ENCODE results near the gene APLN.

The APLN gene

GRCh38 chrX:129631849-129632248 lies 22.9 kb downstream of the APLN start:
- DNase-seq (ENCODE audit: low read depth) = no peak
- TF ChIP-seq MYC (IDR thresholded peaks at IDR 0.05; ENCODE audit: low read depth, low read length) (no peak), POLR2A (IDR thresholded peaks at IDR 0.05; ENCODE audit: extremely low read depth, insufficient read length) (no peak), MAX (IDR thresholded peaks at IDR 0.05; ENCODE audit: low read depth, low read length) (no peak), CTCF (IDR thresholded peaks at IDR 0.05; ENCODE audit: low read depth, low read length) (no peak)
- H3K4me3 ChIP-seq (ENCODE audit: low read depth, low read length) = no peak overlapping the region

GRCh38 chrX:129629837-129630236 lies 24.9 kb downstream of the APLN start:
- TF ChIP-seq MAX (IDR thresholded peaks at IDR 0.05; ENCODE audit: low read depth, low read length) (no peak), CTCF (IDR thresholded peaks at IDR 0.05; ENCODE audit: low read depth, low read length) (no peak), POLR2A (IDR thresholded peaks at IDR 0.05; ENCODE audit: extremely low read depth, insufficient read length) (no peak), MYC (IDR thresholded peaks at IDR 0.05; ENCODE audit: low read depth, low read length) (no peak)
- no peak overlapping the region for H3K4me3 ChIP-seq (ENCODE audit: low read depth, low read length)
- no peak for DNase-seq (ENCODE audit: low read depth)

GRCh38 chrX:129626026-129626425 lies 28.7 kb downstream of the APLN start:
- H3K4me3 ChIP-seq (ENCODE audit: low read depth, low read length) = no peak overlapping the region
- DNase-seq (ENCODE audit: low read depth) = no peak
- TF ChIP-seq POLR2A (IDR thresholded peaks at IDR 0.05; ENCODE audit: extremely low read depth, insufficient read length) (no peak), MAX (IDR thresholded peaks at IDR 0.05; ENCODE audit: low read depth, low read length) (no peak), MYC (IDR thresholded peaks at IDR 0.05; ENCODE audit: low read depth, low read length) (no peak), CTCF (IDR thresholded peaks at IDR 0.05; ENCODE audit: low read depth, low read length) (no peak)

- H3K4me3 ChIP-seq (ENCODE audit: low read depth, low read length) = no peak overlapping the region
- DNase-seq (ENCODE audit: low read depth) = no peak
- no peak for TF ChIP-seq CTCF (IDR thresholded peaks at IDR 0.05; ENCODE audit: low read depth, low read length)
- no peak for TF ChIP-seq POLR2A (IDR thresholded peaks at IDR 0.05; ENCODE audit: extremely low read depth, insufficient read length)
- TF ChIP-seq MAX (IDR thresholded peaks at IDR 0.05; ENCODE audit: low read depth, low read length) = no peak
- no peak for TF ChIP-seq MYC (IDR thresholded peaks at IDR 0.05; ENCODE audit: low read depth, low read length)
These were observed 31.9 kb downstream of the APLN start for GRCh38 chrX:129622757-129623301.

GRCh38 chrX:129618997-129619396 lies 35.8 kb downstream of the APLN start:
- H3K4me3 ChIP-seq (ENCODE audit: low read depth, low read length) = no peak overlapping the region
- no peak for DNase-seq (ENCODE audit: low read depth)
- no peak for TF ChIP-seq MAX (IDR thresholded peaks at IDR 0.05; ENCODE audit: low read depth, low read length)

- no peak for TF ChIP-seq CTCF (IDR thresholded peaks at IDR 0.05; ENCODE audit: low read depth, low read length)
- DNase-seq (ENCODE audit: low read depth) = no peak
These were observed 37.3 kb downstream of the APLN start for GRCh38 chrX:129617420-129617819.

More at GRCh38 chrX:129617420-129617819, 37.3 kb downstream of the APLN start:
- H3K4me3 ChIP-seq (ENCODE audit: low read depth, low read length) = no peak overlapping the region

Data from NB4 (cell line).